Activated T-helper 2 cell treated with anti-CD3 and anti-CD28 coated beads, Interferon-gamma antibody, Interleukin-2, Interleukin-4, amounts not matched to agents 10 μg/mL and 5 μg/mL and 100 μg/mL, durations not matched to agents 14 hours and 24 hours and 36 hours (primary cell): ENCODE measurements around the gene EEF1A2. TPM values are rescaled to one million over a fixed set of nuclear protein-coding genes. Genes with fewer than 3 reads are reported as not detected.
A peak's percentile ranks its signal among the peaks of the same experiment; 100 is the strongest.

Experiments
- DNase-seq: peaks from one replicate; pipeline ENCODE4 v3.0.0; 2021; ENCODE audit warnings: low spot score
- H3K27ac Mint-ChIP-seq: one replicate; pipeline ENCODE4 v1.8.0; 2021; ENCODE audit warnings: mixed read lengths
- H3K27me3 Mint-ChIP-seq: one replicate; pipeline ENCODE4 v1.8.0; 2021; ENCODE audit warnings: low read depth, mixed read lengths
- H3K36me3 Mint-ChIP-seq: one replicate; pipeline ENCODE4 v1.8.0; 2021; ENCODE audit warnings: low read depth, mixed read lengths
- H3K4me1 Mint-ChIP-seq: one replicate; pipeline ENCODE4 v1.8.0; 2021; ENCODE audit warnings: low read depth, mixed read lengths
- H3K4me3 Mint-ChIP-seq: one replicate; pipeline ENCODE4 v1.8.0; 2021; ENCODE audit warnings: low read depth, mild to moderate bottlenecking, moderate library complexity, mixed read lengths
- H3K9me3 Mint-ChIP-seq: one replicate; pipeline ENCODE4 v1.8.0; 2021; ENCODE audit warnings: mixed read lengths
- intact Hi-C: fragments of 100-400 bp; cut with micrococcal nuclease; formaldehyde crosslinking; loops from one replicate; pipeline ENCODE4 v1.15.1; 2023
- total RNA-seq: library from RNA; stranded (reverse); gene quantifications from 2 replicates; pipeline ENCODE4 v1.2.3, GENCODE V29; 2022

The EEF1A2 gene
- total RNA-seq, 1 donor from 2014 or later: 2.4 TPM

- intact Hi-C loops: no loop called here
- H3K27me3 Mint-ChIP-seq: no peaks in the 10 kb centered on the region
- H3K36me3 Mint-ChIP-seq: no peaks in the 10 kb centered on the region
- peaks cover 5% of the 10 kb centered on the region for H3K4me1 Mint-ChIP-seq
- no peak overlapping the region for H3K27ac Mint-ChIP-seq
- H3K4me3 Mint-ChIP-seq: no peak overlapping the region
- DNase-seq: no peak
- no peaks in the 10 kb centered on the region for H3K9me3 Mint-ChIP-seq
Observed at GRCh38 chr20:63533871-63534393, 35.0 kb upstream of the EEF1A2 start.

DNA sequence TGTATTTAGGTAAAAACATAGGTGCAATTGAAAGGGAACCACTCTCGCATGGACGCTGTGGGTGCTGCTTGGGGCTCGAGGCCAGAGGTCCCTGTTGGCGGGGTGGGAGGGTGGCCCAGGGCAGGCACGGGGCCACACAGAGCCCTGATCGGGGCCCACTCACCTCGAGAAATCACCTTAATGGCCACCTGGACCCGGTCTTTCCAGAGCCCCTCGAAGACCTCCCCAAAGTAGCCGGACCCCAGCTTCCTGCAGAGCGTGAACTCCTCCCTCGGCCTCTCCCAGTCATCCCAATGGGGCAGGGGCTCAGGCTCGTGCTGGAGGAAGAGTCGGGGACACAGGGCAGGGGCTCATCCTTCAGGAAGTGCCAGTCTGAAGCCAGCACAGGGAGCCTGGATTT is 34.5 kb upstream of the EEF1A2 start:
- Mint-ChIP-seq H3K36me3 (no peaks in the 10 kb centered on the region), H3K4me1 (peaks cover 5% of the 10 kb centered on the region), H3K27ac (no peak overlapping the region), H3K27me3 (no peaks in the 10 kb centered on the region), H3K9me3 (no peaks in the 10 kb centered on the region), H3K4me3 (no peak overlapping the region)
- DNase-seq: no peak
- intact Hi-C loops: no loop called here

- DNase-seq: no peak
- Mint-ChIP-seq H3K27me3 (no peaks in the 10 kb centered on the region), H3K36me3 (no peaks in the 10 kb centered on the region), H3K4me3 (no peak overlapping the region), H3K9me3 (no peaks in the 10 kb centered on the region), H3K27ac (no peak overlapping the region), H3K4me1 (peaks cover 3% of the 10 kb centered on the region)
- intact Hi-C loops: no loop called here
Observed at GRCh38 chr20:63532449-63532971, 33.6 kb upstream of the EEF1A2 start.

GRCh38 chr20:63531686-63532448 is 33.0 kb upstream of the EEF1A2 start:
- Mint-ChIP-seq H3K36me3 (no peaks in the 10 kb centered on the region), H3K4me3 (no peak overlapping the region), H3K4me1 (no peaks in the 10 kb centered on the region), H3K27me3 (no peaks in the 10 kb centered on the region), H3K27ac (no peak overlapping the region), H3K9me3 (no peaks in the 10 kb centered on the region)
- no peak for DNase-seq
- intact Hi-C loops: no loop called here

GRCh38 chr20:63530788-63531160 is 31.9 kb upstream of the EEF1A2 start:
- Mint-ChIP-seq H3K4me3 (no peak overlapping the region), H3K27me3 (no peaks in the 10 kb centered on the region), H3K4me1 (no peaks in the 10 kb centered on the region), H3K9me3 (no peaks in the 10 kb centered on the region), H3K27ac (no peak overlapping the region), H3K36me3 (no peaks in the 10 kb centered on the region)
- intact Hi-C loops: no loop called here
- DNase-seq: no peak

DNA sequence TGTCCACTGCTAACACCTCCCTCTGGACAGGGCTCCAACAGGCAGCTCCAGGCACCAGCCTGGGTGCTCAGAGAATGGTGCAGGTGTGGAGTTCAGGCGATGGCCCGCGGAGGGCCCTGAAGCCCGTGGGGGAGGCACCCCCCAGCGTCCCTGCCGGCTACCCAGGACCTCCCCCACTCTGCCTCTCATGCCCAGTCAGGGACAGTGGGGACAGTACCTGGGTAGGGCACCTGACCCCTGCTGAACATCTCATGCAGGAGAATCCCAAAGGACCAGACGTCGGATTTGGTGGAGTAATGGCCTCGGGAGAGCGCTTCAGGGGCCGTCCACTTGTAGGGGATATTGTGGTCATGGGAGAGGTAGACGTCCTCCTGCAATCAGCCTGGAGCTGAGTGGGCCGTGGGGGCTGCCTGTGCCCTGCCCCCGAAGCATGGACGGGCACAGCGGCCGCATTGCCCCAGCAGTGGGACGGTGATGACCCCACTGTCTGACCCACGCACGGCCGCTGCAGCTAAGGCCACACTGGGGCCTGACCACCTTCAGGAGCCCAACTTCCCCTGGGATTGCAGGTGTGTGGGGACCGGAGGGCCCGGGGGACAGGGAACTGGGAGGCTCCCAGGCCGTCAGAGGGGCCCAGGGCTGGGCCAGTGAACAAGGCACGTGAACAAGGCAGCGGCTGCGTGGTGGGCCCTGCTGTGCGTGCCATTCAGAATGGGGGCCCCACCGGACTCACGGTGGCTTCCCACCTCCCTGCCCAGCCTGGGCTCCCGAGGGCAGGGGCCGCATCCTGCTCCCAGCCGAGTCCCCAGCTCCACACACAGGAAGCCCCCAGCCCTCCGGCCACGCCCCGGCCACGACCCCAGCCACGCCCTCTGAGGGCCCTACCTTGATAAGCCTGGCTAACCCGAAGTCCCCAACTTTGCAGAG is 31.2 kb upstream of the EEF1A2 start:
- intact Hi-C loops: no loop called here
- no peaks in the 10 kb centered on the region for H3K4me1 Mint-ChIP-seq
- DNase-seq: no peak

GRCh38 chr20:63529180-63529860 is 30.4 kb upstream of the EEF1A2 start:
- Mint-ChIP-seq H3K27ac (no peak overlapping the region), H3K9me3 (no peaks in the 10 kb centered on the region), H3K4me3 (no peak overlapping the region), H3K4me1 (no peaks in the 10 kb centered on the region), H3K27me3 (no peaks in the 10 kb centered on the region), H3K36me3 (peaks cover 1% of the 10 kb centered on the region)
- intact Hi-C loops: no loop called here
- no peak for DNase-seq

More for the DNA sequence above, 31.2 kb upstream of the EEF1A2 start:
- no peaks in the 10 kb centered on the region for H3K9me3 Mint-ChIP-seq
- no peak overlapping the region for H3K4me3 Mint-ChIP-seq
- no peaks in the 10 kb centered on the region for H3K27me3 Mint-ChIP-seq
- no peak overlapping the region for H3K27ac Mint-ChIP-seq
- no peaks in the 10 kb centered on the region for H3K36me3 Mint-ChIP-seq

GRCh38 chr20:63527184-63527583 is 28.3 kb upstream of the EEF1A2 start:
- no peak for DNase-seq
- no peaks in the 10 kb centered on the region for H3K27me3 Mint-ChIP-seq

DNA sequence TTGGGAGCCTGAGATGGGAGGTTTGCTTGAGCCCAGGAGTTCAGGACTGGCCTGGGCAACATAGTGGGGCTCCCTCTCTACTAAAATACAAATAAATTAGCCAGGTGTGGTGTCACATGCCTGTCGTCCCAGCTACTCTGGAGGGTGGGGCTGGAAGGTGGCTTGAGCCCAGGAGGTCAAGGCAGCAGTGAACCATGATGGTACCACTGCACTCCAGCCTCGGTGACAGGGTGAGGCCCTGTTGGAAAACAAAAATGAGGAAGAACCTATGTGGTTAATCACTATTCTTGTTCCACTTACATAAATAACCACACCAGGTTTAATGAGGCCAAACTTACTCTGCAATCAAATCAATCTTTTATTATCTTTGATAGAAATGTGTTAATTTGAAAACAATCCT is 27.1 kb upstream of the EEF1A2 start:
- peaks cover 33% of the 10 kb centered on the region for H3K36me3 Mint-ChIP-seq
- H3K9me3 Mint-ChIP-seq: peaks cover 9% of the 10 kb centered on the region
- H3K4me1 Mint-ChIP-seq: peaks cover 2% of the 10 kb centered on the region
- no peak overlapping the region for H3K4me3 Mint-ChIP-seq
- no peaks in the 10 kb centered on the region for H3K27me3 Mint-ChIP-seq
- no peak overlapping the region for H3K27ac Mint-ChIP-seq
- intact Hi-C loops: no loop called here
- no peak for DNase-seq

More at GRCh38 chr20:63527184-63527583, 28.3 kb upstream of the EEF1A2 start:
- intact Hi-C loops: no loop called here
- peaks cover 9% of the 10 kb centered on the region for H3K9me3 Mint-ChIP-seq
- no peak overlapping the region for H3K4me3 Mint-ChIP-seq
- peaks cover 23% of the 10 kb centered on the region for H3K36me3 Mint-ChIP-seq
- no peak overlapping the region for H3K27ac Mint-ChIP-seq
- H3K4me1 Mint-ChIP-seq: peaks cover 2% of the 10 kb centered on the region

DNA sequence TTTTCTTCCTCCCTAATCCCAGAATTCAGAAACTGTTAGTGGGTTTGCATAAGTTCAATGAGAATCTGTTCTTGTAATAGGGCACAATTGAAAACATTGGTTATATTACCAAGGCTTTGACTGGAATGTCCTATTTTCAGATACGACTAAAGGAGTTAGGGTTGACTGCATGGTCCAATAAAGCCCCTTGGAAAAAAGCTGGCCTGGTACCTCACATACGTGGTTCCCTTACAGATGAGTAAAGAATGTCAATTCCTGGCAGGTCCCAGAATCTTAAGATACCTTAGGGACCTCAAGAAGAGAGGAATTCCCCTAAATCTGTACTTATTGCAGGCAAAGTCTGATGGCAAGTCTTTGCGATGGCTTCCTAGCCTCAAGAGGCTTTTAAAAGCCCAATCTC is 26.3 kb upstream of the EEF1A2 start:
- intact Hi-C loops: no loop called here
- H3K9me3 Mint-ChIP-seq: peaks cover 9% of the 10 kb centered on the region
- H3K4me3 Mint-ChIP-seq: no peak overlapping the region
- H3K27me3 Mint-ChIP-seq: no peaks in the 10 kb centered on the region
- no peak for DNase-seq
- peaks cover 33% of the 10 kb centered on the region for H3K36me3 Mint-ChIP-seq
- no peak overlapping the region for H3K27ac Mint-ChIP-seq
- H3K4me1 Mint-ChIP-seq: peaks cover 2% of the 10 kb centered on the region

- peaks cover 33% of the 10 kb centered on the region for H3K36me3 Mint-ChIP-seq
- no peak overlapping the region for H3K27ac Mint-ChIP-seq
- peaks cover 6% of the 10 kb centered on the region for H3K4me1 Mint-ChIP-seq
- peak overlapping the region; percentile 17 for H3K4me3 Mint-ChIP-seq
- H3K9me3 Mint-ChIP-seq: peaks cover 9% of the 10 kb centered on the region
- intact Hi-C loops: no loop called here
- DNase-seq: no peak
- peaks cover 4% of the 10 kb centered on the region for H3K27me3 Mint-ChIP-seq
Observed at GRCh38 chr20:63522981-63523611, 24.2 kb upstream of the EEF1A2 start.
